Measurements from ENCODE around the gene CNTN1.

CNTN1 gene

GRCh38 chr12:40784102-40784501 is 91.9 kb downstream of the CNTN1 start:
- DNase-seq: no peak

GRCh38 chr12:40788276-40788675 is 96.0 kb downstream of the CNTN1 start:
- no peak for DNase-seq

- no peak for DNase-seq
Measured at GRCh38 chr12:40792792-40793386, 100.7 kb downstream of the CNTN1 start.

- no peak for DNase-seq
Measured at GRCh38 chr12:40793471-40793870, 101.2 kb downstream of the CNTN1 start.

GRCh38 chr12:40794087-40794486 is 101.8 kb downstream of the CNTN1 start:
- no peak for DNase-seq

GRCh38 chr12:40801082-40801481 is 108.8 kb downstream of the CNTN1 start:
- DNase-seq: no peak

GRCh38 chr12:40801861-40802260 is 109.6 kb downstream of the CNTN1 start:
- DNase-seq: no peak

- no peak for DNase-seq
Measured at GRCh38 chr12:40802656-40803055, 110.4 kb downstream of the CNTN1 start.

- DNase-seq: no peak
Measured at GRCh38 chr12:40819436-40820108, 127.3 kb downstream of the CNTN1 start.

GRCh38 chr12:40820794-40821484 is 128.7 kb downstream of the CNTN1 start:
- DNase-seq: no peak

- no peak for DNase-seq
Measured at GRCh38 chr12:40825156-40825555, 132.9 kb downstream of the CNTN1 start.

GRCh38 chr12:40827683-40828592 is 135.7 kb downstream of the CNTN1 start:
- DNase-seq: no peak

- DNase-seq: no peak
Measured at GRCh38 chr12:40828593-40828990, 136.4 kb downstream of the CNTN1 start.

- DNase-seq: no peak
Measured at GRCh38 chr12:40829738-40830144, 137.5 kb downstream of the CNTN1 start.

- no peak for DNase-seq
Measured at GRCh38 chr12:40831916-40832315, 139.7 kb downstream of the CNTN1 start.

- DNase-seq: no peak
Measured at GRCh38 chr12:40832668-40833067, 140.4 kb downstream of the CNTN1 start.

GRCh38 chr12:40833818-40834217 is 141.6 kb downstream of the CNTN1 start:
- no peak for DNase-seq

GRCh38 chr12:40834321-40834720 is 142.1 kb downstream of the CNTN1 start:
- no peak for DNase-seq

GRCh38 chr12:40837891-40838429 is 145.7 kb downstream of the CNTN1 start:
- DNase-seq: no peak

- DNase-seq: no peak
Measured at GRCh38 chr12:40843495-40843894, 151.3 kb downstream of the CNTN1 start.

GRCh38 chr12:40853221-40853620 is 161.0 kb downstream of the CNTN1 start:
- DNase-seq: no peak

- no peak for DNase-seq
Measured at GRCh38 chr12:40854604-40855003, 162.4 kb downstream of the CNTN1 start.

- no peak for DNase-seq
Measured at GRCh38 chr12:40864891-40865290, 172.7 kb downstream of the CNTN1 start.
